Stimulated activated effector memory CD8-positive, alpha-beta T cell treated with anti-CD3 and anti-CD28 coated beads, Interleukin-12 subunit alpha, Interleukin-12 subunit beta, amount 100 ng/mL, for 72 hours (primary cell): ENCODE data around the gene CFAP54.
"Not testable (repeated sequence)": the region's sequence is repeated elsewhere in the genome, so short reads cannot be mapped to it uniquely, and the experiment has no call there.

Experiments used
- ATAC-seq: fragments of 150-1000 bp; cut with Tn5 transposase; 2 replicates; pipeline ENCODE4 v1.10.0; 2021
- DNase-seq, 2 donors: peaks; one replicate each; pipeline ENCODE4 v3.0.0; 2021 to 2022; ENCODE audit warnings: low spot score in 2 of 2
- H3K27ac Mint-ChIP-seq: one replicate; pipeline ENCODE4 v1.8.0; 2022; ENCODE audit warnings: mild to moderate bottlenecking, mixed read lengths
- H3K36me3 Mint-ChIP-seq: one replicate; pipeline ENCODE4 v1.8.0; 2022; ENCODE audit warnings: mild to moderate bottlenecking, mixed read lengths
- H3K4me1 Mint-ChIP-seq: one replicate; pipeline ENCODE4 v1.8.0; 2022; ENCODE audit warnings: mixed read lengths
- H3K4me3 Mint-ChIP-seq: one replicate; pipeline ENCODE4 v1.8.0; 2022; ENCODE audit warnings: mild to moderate bottlenecking, mixed read lengths
- H3K9me3 Mint-ChIP-seq: one replicate; pipeline ENCODE4 v1.8.0; 2022; ENCODE audit warnings: mixed read lengths

Gene CFAP54

DNA sequence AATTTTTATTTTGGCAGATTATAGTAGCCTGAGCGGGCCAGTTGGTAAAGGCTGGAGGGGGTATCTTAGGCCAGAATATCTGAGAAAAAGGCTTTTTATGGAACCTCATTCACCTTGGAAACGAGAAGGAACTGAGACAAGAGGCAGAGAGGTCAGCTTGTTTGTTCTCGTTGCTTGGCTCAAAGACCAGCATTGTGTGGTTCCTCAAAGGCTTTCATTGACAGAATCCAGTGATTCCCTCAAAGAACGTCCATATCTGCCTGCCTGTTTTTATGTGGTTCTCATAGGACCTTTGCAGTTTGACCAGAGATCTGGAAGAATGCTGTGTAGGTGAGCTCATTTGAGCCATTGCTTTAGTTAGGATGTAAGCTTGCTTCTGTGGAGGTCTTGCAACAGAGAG, 117.3 kb downstream of the CFAP54 start:
- DNase-seq (no peak), ATAC-seq (no peak)
- Mint-ChIP-seq H3K27ac (no peak overlapping the region), H3K9me3 (no peaks in the 10 kb centered on the region), H3K36me3 (no peaks in the 10 kb centered on the region), H3K4me1 (no peaks in the 10 kb centered on the region), H3K4me3 (no peak overlapping the region)

- Mint-ChIP-seq H3K27ac (no peak overlapping the region), H3K36me3 (no peaks in the 10 kb centered on the region), H3K4me1 (no peaks in the 10 kb centered on the region), H3K4me3 (no peak overlapping the region), H3K9me3 (peaks cover 4% of the 10 kb centered on the region)
- ATAC-seq (no peak), DNase-seq (no peak)
Observed at GRCh38 chr12:96617178-96617577, 127.8 kb downstream of the CFAP54 start.

GRCh38 chr12:96623155-96623554, 133.8 kb downstream of the CFAP54 start:
- Mint-ChIP-seq H3K27ac (no peak overlapping the region), H3K36me3 (no peaks in the 10 kb centered on the region), H3K4me3 (no peak overlapping the region), H3K4me1 (no peaks in the 10 kb centered on the region), H3K9me3 (no peaks in the 10 kb centered on the region)
- DNase-seq (no peak), ATAC-seq (no peak)

GRCh38 chr12:96623656-96624217, 134.4 kb downstream of the CFAP54 start:
- ATAC-seq (no peak), DNase-seq (no peak)
- Mint-ChIP-seq H3K36me3 (no peaks in the 10 kb centered on the region), H3K4me1 (no peaks in the 10 kb centered on the region), H3K27ac (no peak overlapping the region), H3K4me3 (no peak overlapping the region), H3K9me3 (no peaks in the 10 kb centered on the region)

DNA sequence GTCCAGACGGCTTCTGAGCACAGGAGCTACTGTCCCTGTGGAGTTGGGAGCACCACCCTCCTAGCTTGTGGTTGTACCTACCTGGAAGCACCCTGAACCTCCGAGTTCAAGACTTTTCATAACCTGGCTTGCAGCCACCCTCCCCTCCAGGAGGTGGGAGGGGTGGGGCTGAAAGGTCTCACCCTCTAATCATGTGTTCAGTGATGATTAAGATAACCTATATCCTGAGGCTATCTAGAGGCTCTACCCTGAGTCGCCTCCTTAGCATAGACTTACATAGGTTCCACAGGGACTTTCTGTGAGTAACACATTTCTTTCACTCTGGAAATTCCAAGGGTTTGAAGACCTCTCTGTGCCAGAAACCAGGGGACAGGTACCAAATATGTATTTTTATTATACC, 146.5 kb downstream of the CFAP54 start:
- DNase-seq (no peak), ATAC-seq (no peak)
- no peak overlapping the region for H3K4me3 Mint-ChIP-seq
- H3K4me1 Mint-ChIP-seq, result no peaks in the 10 kb centered on the region
- no peaks in the 10 kb centered on the region for H3K9me3 Mint-ChIP-seq
- H3K27ac Mint-ChIP-seq, result no peak overlapping the region
- no peaks in the 10 kb centered on the region for H3K36me3 Mint-ChIP-seq

DNA sequence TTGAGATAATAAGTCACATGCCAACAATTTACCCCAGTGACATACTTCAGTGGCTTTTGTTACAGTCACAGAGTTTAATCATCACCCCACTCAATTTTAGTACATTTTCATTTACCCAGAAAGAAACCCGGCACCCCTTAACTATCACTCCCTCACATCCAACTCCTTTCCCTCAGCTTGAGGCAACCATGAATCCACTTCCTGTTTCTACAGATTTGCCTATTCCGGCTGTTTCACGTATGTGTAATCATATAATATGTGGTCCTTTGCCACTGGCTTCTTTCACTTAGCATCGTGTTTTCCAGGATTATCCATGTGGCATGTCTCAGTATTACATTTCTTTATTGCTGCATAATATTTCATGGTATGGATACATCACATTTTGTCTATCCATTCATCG, 147.5 kb downstream of the CFAP54 start:
- no peaks in the 10 kb centered on the region for H3K36me3 Mint-ChIP-seq
- no peaks in the 10 kb centered on the region for H3K4me1 Mint-ChIP-seq
- no peak overlapping the region for H3K27ac Mint-ChIP-seq
- no peak for ATAC-seq
- no peak for DNase-seq
- H3K4me3 Mint-ChIP-seq, result no peak overlapping the region
- H3K9me3 Mint-ChIP-seq, result no peaks in the 10 kb centered on the region

DNA sequence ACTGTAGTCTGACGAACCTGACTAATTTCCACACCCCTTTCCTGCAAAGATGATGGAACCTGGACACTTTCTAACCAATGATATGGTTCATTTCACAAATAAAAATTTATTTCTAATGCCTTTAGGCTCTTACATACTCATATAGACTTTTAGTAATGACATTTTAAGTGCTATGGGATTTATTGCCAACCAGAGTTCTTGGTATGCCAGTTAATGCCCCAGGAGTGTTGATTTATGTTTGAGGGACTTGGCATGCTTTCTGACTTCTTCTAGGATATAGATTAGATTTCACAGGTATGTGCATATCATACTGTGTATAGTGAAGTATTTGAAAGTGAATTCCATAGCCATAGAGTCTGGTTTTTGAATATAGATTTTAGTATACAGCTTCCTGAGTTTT, 159.5 kb downstream of the CFAP54 start:
- Mint-ChIP-seq H3K4me1 (no peaks in the 10 kb centered on the region), H3K36me3 (no peaks in the 10 kb centered on the region), H3K27ac (no peak overlapping the region), H3K4me3 (no peak overlapping the region), H3K9me3 (peaks cover 3% of the 10 kb centered on the region)
- ATAC-seq (no peak), DNase-seq (no peak)

DNA sequence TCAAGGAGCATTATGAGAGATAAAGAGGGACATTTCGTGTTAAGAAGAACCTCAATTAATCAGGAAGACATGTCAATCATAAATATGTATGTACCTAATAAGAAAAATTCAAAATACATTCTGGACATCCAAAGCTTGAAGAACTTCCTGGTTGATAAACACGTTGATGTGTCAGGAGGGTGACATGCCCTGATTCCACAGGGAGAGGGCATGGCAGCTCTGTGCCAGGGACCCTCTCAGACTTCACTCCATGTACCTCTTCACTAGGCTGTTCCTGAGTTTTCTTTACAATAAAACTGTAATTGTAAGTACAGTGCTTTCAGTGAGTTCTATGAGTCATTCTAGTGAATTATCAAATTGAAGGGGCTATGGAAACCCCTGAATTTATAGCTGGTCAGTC, 163.5 kb downstream of the CFAP54 start:
- Mint-ChIP-seq H3K36me3 (no peaks in the 10 kb centered on the region), H3K4me1 (no peaks in the 10 kb centered on the region), H3K9me3 (no peaks in the 10 kb centered on the region), H3K27ac (no peak overlapping the region), H3K4me3 (no peak overlapping the region)
- no peak for DNase-seq
- no peak for ATAC-seq

DNA sequence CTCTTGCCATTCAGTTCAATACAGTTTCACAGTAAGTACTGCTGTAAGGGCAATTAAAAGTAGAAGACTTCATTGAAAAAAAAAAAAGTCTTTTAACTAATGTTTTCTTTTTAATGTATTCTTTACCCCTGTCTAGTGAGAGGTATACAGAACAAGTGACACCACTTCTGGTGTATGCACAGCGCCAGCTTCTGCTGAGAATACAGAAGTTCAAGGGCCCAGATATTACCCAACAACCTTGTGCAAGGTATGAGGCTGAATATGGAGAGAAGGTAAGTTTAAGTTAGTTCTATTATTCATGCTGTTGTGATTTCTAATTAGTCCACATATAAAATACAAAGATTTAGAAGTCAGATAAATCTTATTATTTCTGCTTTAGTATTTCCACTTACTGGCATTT, 168.7 kb downstream of the CFAP54 start:
- Mint-ChIP-seq H3K4me3 (no peak overlapping the region), H3K4me1 (no peaks in the 10 kb centered on the region), H3K9me3 (no peaks in the 10 kb centered on the region), H3K36me3 (no peaks in the 10 kb centered on the region), H3K27ac (no peak overlapping the region)
- no peak for ATAC-seq
- no peak for DNase-seq

DNA sequence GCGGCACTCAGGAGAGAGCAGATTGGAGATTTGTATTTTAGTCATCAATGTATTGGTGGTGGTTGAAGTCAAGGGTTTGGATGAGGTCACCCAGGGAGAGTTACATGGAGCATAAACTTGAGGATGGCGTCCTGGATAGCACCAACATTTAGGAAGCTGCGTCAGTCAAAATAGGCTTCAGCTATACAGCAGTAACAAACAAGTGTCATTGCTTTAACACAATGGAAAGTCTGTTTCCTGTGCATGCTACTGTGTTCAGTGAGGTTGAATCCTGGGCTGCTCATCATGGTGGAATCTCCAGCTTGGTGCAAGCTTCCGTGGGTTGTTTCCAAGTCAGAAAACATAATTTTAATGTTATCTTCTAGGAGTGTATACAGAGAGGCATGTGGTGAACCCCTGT, 180.4 kb downstream of the CFAP54 start:
- DNase-seq, result no peak
- no peaks in the 10 kb centered on the region for H3K4me1 Mint-ChIP-seq
- H3K4me3 Mint-ChIP-seq, result no peak overlapping the region
- ATAC-seq, result no peak
- no peak overlapping the region for H3K27ac Mint-ChIP-seq
- no peaks in the 10 kb centered on the region for H3K9me3 Mint-ChIP-seq
- no peaks in the 10 kb centered on the region for H3K36me3 Mint-ChIP-seq

DNA sequence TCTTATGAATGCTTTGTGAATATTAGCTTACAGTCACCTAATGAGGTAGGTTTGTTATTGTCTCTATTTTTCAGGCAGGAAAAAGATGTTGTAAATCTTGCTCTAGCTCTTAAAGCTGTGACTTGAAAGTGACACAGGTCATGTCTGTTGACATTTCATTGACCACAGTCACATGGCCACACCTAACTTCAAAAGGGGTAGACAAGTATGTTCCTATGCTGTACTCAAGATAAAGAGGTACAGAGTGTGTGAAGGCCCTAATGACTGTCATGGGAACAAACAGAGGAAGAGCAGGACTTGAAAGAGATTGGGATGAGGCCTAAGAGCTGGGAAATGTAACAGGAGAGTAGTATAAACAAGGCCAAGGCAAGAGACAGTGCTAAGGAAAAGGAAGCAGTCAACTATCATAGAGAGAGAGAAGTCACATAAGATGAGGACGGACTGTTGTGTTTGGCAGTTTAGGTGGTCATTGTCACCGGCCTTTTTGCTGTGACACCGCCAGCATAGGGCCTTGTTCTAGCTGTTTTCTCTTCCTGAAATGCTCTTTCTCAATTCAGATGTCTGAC, 181.0 kb downstream of the CFAP54 start:
- ATAC-seq (no peak), DNase-seq (no peak)
- Mint-ChIP-seq H3K9me3 (no peaks in the 10 kb centered on the region), H3K4me3 (no peak overlapping the region), H3K27ac (no peak overlapping the region), H3K4me1 (no peaks in the 10 kb centered on the region), H3K36me3 (no peaks in the 10 kb centered on the region)

GRCh38 chr12:96675519-96675918, 186.1 kb downstream of the CFAP54 start:
- H3K36me3 Mint-ChIP-seq, H3K4me1 Mint-ChIP-seq, H3K27ac Mint-ChIP-seq, H3K4me3 Mint-ChIP-seq, ATAC-seq, DNase-seq, H3K9me3 Mint-ChIP-seq: not testable (repeated sequence)

GRCh38 chr12:96677363-96677762, 188.0 kb downstream of the CFAP54 start:
- Mint-ChIP-seq H3K36me3 (no peaks in the 10 kb centered on the region), H3K9me3 (no peaks in the 10 kb centered on the region), H3K4me3 (no peak overlapping the region), H3K27ac (no peak overlapping the region), H3K4me1 (no peaks in the 10 kb centered on the region)
- DNase-seq, result no peak
- peak; percentile 55 for ATAC-seq

- no peaks in the 10 kb centered on the region for H3K4me1 Mint-ChIP-seq
- H3K36me3 Mint-ChIP-seq, result no peaks in the 10 kb centered on the region
Observed at GRCh38 chr12:96687719-96688118, 198.3 kb downstream of the CFAP54 start.

GRCh38 chr12:96698521-96698920, 209.1 kb downstream of the CFAP54 start:
- no peaks in the 10 kb centered on the region for H3K9me3 Mint-ChIP-seq
- ATAC-seq (no peak), DNase-seq (no peak)
- no peak overlapping the region for H3K4me3 Mint-ChIP-seq
- no peaks in the 10 kb centered on the region for H3K36me3 Mint-ChIP-seq
- H3K4me1 Mint-ChIP-seq, result no peaks in the 10 kb centered on the region
- H3K27ac Mint-ChIP-seq, result no peak overlapping the region

More at GRCh38 chr12:96687719-96688118, 198.3 kb downstream of the CFAP54 start:
- DNase-seq (no peak), ATAC-seq (no peak)
- Mint-ChIP-seq H3K27ac (no peak overlapping the region), H3K4me3 (no peak overlapping the region), H3K9me3 (peaks cover 2% of the 10 kb centered on the region)

GRCh38 chr12:96698965-96699364, 209.6 kb downstream of the CFAP54 start:
- no peak for DNase-seq
- ATAC-seq, result no peak
- Mint-ChIP-seq H3K27ac (no peak overlapping the region), H3K36me3 (no peaks in the 10 kb centered on the region), H3K4me3 (no peak overlapping the region), H3K4me1 (no peaks in the 10 kb centered on the region), H3K9me3 (no peaks in the 10 kb centered on the region)

DNA sequence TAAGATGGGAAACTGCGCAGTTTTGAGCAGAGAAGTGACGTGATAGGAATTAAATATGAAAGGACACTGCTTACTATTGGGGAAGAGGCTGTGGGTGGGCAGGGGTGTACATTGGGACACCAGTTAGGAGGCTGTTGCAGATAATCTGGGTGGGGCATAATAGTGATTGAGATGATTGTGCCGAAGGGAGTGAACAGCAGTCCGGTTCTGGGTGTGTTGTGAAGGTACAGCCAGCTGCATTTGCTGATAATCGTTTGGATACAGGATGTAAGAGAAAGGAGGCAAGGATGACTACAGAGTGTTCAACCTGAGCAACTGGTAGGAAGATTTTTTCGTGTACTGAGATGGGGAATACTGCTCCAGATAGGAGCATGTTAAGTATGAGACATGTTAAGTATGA, 212.5 kb downstream of the CFAP54 start:
- ATAC-seq, result no peak
- H3K4me3 Mint-ChIP-seq, result no peak overlapping the region
- H3K27ac Mint-ChIP-seq, result no peak overlapping the region
- no peaks in the 10 kb centered on the region for H3K4me1 Mint-ChIP-seq
- no peaks in the 10 kb centered on the region for H3K9me3 Mint-ChIP-seq
- no peaks in the 10 kb centered on the region for H3K36me3 Mint-ChIP-seq
- no peak for DNase-seq
